IPS-20b (cell line): ENCODE measurements around the gene MAFB.

ENCODE experiments used
- H3K27ac ChIP-seq: one replicate; pipeline ENCODE4 v1.5.1; 2013; ENCODE audit warnings: low read length
- H3K27me3 ChIP-seq: 2 replicates; pipeline ENCODE4 v1.6.1; 2013; ENCODE audit warnings: mild to moderate bottlenecking, low read length, inconsistent platforms; ENCODE audit not compliant: insufficient read depth
- H3K36me3 ChIP-seq: 2 replicates; pipeline ENCODE4 v1.6.1; 2013; ENCODE audit warnings: low read depth, mild to moderate bottlenecking, inconsistent platforms, low read length, moderate library complexity; ENCODE audit not compliant: insufficient read depth
- H3K4me1 ChIP-seq: 2 replicates; pipeline ENCODE4 v1.6.1; 2013; ENCODE audit warnings: mild to moderate bottlenecking, control low read depth, inconsistent platforms, low read length, moderate library complexity; ENCODE audit not compliant: insufficient read depth
- H3K4me3 ChIP-seq: 2 replicates; pipeline ENCODE4 v1.5.1; 2013; ENCODE audit warnings: mild to moderate bottlenecking, low read length, inconsistent platforms
- H3K9ac ChIP-seq: 2 replicates; pipeline ENCODE4 v1.6.1; 2013; ENCODE audit warnings: low read depth, mild to moderate bottlenecking, inconsistent platforms, low read length, moderate library complexity
- H3K9me3 ChIP-seq: 2 replicates; pipeline ENCODE4 v1.6.1; 2013; ENCODE audit warnings: mild to moderate bottlenecking, low read depth, low read length, inconsistent platforms; ENCODE audit not compliant: insufficient read depth

MAFB gene

GRCh38 chr20:40636486-40636885 is 52.5 kb downstream of the MAFB start:
- Histone ChIP-seq H3K9ac (no peak overlapping the region), H3K27me3 (no peaks in the 10 kb centered on the region), H3K4me3 (no peak overlapping the region), H3K9me3 (no peaks in the 10 kb centered on the region), H3K27ac (no peak overlapping the region), H3K36me3 (no peaks in the 10 kb centered on the region), H3K4me1 (no peaks in the 10 kb centered on the region)

- Histone ChIP-seq H3K4me1 (no peaks in the 10 kb centered on the region), H3K4me3 (no peak overlapping the region), H3K9me3 (no peaks in the 10 kb centered on the region), H3K36me3 (no peaks in the 10 kb centered on the region), H3K27ac (no peak overlapping the region), H3K27me3 (no peaks in the 10 kb centered on the region), H3K9ac (no peak overlapping the region)
Measured at GRCh38 chr20:40635971-40636370, 53.1 kb downstream of the MAFB start.
